ENCODE data around the gene CLTA.

GRCh38 chr9:36247356-36247755, 56.6 kb downstream of the CLTA start:
- TF ChIP-seq POLR2A (IDR thresholded peaks at IDR 0.05), result no peak
- TF ChIP-seq CTCF (IDR thresholded peaks at IDR 0.05), result no peak

Measured in heart left ventricle (tissue), 13 donors.